NCI-H2107 (cell line): Measurements from ENCODE around the gene THRB.

Experiments
- DNase-seq: peaks from one replicate; lab custom pipeline; 2025; lab: John Stamatoyannopoulos, UW

The THRB gene

GRCh38 chr3:24374801-24375200 lies 119.8 kb downstream of the THRB start:
- DNase-seq: no peak

DNA sequence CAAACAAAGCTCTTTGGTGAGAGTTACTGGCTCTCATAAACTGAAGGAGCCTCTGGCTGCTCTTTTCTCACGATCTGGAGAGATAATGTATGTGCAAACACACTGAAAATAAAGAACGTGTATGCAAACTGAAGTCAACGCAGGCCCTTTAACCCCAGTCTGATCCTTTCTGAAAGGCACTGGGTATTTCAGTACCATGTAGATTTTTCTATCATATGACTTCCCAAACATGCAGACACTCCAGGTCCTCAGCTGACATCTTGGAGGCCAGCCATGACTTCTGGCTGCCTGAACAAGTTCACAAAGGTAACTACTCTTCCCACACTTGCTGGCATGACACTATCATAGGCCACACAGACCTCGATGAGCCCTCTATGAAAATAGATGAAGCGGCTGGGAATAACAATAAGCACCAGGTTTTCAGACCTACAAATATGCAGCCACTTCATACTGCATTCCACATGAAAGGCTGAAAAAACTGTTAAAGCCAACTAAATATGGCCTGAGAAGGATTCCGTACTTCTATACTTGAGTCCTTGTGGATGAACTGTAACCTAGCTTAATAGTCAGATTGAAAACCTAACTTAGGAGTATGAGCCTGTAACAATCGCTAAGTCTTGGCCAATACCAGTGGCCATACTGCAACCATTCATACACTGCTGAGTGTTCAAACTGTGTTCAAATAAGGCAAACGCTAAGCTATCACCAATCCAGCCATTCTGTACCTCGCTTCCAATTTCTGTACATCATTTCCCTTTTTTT lies 121.3 kb downstream of the THRB start:
- DNase-seq: no peak

DNA sequence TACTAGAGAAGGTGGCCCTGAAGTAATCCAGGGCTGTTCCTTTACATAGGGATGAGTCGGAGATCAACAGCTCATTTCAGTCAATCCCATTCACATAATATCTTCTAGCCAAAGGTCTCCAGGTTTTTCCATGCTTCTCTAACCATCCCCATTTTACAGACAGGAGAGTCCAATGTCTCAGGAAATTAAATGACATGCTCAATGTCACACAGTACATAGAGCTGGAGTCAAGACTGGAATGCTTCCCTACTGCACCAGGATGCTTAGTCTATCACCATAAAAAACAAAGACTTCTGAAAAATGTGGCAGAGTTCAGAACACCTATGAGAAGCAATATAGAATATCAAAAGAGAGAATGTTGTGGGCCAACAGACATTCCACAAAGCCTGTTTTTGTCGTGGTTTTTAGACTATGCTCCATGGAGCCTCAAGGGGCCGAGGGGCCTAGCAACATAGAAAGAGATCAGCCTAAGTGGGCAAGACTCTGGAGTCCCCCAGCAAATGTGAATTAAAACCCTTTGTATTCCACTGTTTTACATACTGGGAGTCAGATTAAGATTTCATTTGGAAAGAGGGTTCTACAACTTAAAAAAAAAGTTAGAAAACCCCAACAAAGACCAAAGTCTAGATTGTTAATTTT lies 122.0 kb downstream of the THRB start:
- DNase-seq: no peak

DNA sequence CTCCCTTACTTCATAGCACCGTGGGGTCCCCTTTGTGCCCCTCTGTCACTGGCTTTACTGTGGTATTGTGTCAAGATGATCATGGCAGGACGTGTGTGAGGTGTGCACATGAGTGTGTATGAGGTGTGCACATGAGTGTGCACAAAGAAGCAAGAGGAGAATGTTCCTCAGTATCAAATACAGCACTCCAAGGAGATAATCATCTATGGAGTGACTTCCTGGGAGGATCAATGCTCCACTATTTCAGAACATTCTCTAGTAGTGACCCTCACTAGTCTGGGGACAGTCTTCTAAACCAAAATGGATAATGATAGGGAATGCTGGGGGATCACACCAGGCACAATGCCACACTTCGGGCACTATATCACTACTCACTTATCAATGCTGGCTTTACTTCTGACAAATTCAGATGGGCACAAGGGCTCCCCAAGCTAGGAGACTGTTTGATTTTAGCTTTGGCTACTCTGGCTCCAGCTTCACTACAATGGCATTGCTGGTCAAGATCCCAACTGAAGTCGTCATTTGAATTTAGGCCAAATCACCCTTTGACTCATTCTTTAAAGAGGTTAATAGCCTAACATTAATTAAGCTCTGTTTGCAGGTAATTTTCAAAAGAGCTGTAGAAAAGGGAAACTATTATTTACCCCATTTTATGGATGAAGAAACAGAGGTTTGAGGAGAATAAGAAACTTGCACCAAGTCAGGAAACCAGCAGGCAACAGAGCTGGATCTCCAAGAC lies 124.1 kb downstream of the THRB start:
- DNase-seq: no peak

DNA sequence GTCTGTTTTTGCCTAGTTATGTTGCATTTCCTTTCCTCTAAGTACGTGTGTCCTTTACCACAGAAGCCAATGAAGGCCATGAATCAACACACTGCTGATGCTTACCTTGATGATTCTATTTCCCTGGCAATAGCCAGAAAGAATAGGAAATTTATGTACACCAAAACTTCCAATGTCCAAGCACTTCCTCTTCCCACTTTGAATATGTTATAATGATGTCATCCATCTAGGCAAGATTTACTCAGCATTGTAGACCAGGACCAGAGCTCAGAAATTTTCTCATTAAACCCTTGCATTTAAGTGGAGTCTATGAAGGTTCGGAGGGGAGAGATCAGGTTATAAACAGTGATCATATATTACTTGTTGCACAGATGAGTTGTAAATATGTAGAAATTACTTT lies 126.0 kb downstream of the THRB start:
- no peak for DNase-seq

DNA sequence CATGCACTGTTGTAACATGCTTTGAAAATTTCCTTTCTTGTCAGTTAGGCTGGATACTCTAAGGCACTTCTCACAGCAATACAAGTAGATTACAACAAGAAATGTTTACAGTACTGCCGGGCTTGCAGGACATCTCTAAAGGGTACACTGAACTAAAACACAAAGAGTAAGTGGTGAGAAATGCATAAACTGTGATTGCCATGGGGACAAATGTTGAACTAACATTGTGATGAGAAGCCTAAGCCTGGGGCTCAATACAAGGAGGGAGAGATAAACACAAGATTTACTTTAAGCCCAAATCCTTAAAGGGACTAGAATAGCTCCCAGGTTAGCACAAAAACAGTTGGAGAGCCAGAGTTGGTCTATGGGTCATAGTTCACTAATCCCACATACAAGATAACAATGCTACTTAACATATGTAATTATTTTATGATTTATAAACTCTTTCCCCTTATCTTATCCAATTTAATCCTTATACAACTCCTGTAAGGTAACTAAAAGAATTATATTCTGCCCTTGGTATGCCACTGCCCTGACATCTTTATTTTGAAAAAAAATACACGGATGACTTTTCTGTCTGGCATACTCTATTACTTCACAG lies 126.9 kb downstream of the THRB start:
- no peak for DNase-seq

DNA sequence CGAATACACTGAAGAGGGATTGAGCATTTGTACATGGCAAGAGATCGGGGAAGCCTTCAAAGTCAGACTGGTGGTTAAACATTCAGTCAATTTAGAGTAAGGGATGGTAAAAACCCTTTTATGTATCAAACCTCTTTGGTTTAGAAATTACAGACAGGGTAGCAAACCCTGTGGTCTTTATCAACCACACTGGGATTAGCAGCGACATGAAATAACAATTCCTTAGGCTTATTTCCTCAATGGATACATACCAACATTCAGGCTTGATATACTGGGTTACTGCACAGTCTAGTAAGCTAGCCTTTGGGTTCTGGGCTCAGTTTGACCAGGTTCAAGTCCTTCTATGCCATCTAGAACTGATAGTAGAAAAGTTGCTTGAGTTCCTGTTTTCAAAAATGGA lies 127.4 kb downstream of the THRB start:
- DNase-seq: no peak

DNA sequence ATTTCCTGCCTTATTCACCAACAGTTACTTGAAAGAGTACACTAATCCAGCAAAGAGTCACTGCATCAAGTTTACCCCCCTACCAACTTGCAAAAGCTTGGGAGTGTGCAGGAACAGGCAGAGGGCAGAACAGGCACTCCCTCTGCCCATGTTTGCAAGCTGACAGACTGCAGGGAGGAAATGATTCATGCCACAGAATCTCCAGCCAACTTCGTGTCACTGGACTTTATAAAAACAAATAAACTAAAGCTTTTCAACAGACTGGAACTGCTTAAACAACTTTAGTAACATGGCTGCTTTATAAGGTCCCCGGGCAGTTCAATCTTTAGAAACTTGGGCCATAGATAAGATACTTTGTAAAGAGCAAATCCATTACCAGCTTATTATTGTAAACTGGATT lies 129.5 kb downstream of the THRB start:
- no peak for DNase-seq

GRCh38 chr3:24364359-24364758 lies 130.3 kb downstream of the THRB start:
- DNase-seq: no peak

DNA sequence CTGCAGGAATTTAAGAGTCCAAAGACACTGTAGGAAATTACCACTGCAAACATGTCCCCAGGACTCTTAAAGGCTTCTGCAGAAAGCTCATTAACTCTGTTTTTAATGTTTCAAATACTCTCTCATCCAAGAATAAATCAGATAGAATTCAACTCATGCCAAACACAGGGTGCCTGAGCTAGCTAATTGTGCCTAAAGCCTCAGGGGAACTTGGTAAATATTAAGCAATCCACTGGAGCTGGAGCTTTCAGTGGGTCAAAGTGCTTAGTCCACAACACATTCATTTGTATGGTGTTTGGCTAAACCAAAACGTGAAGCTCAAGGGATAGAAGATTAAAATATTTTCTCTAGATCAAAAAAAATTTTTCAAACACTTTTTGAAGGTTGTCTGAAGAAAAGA lies 131.4 kb downstream of the THRB start:
- no peak for DNase-seq

DNA sequence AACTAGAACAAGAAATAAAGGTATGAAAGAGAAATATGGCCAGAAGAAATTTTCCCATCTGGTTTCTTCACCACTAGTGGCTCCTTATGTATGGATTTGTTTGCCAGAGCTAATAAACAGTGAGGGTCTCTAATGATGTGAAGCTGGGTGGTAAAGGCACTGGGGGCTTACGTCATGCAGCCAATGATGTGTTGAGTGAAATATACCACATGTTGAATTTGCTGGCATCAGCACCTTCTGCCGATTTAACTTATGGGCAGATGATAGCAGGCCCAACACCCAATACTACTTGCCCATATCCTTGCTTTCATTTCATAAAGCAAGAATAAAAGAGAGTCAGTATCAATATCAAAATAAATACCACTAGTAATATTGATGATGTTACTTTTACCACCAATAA lies 133.0 kb downstream of the THRB start:
- no peak for DNase-seq

DNA sequence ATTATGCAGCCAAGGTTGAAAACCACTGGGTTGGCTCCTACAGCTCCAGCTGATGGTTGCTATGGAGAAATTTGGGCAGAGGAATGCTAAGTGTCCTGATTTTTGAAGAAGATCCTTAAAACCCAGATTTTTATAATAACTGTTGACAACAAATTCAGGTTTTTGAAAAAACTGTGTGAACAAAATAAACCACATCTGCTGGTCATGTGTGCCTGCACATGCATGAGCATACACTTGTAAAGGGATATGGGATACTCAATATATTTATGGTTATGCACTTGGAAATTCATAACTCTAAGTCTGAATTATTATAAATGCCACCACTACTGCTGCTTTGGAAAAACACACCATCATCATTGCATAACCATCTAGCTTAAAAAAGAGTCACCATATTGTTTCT lies 133.7 kb downstream of the THRB start:
- DNase-seq: no peak

- DNase-seq: no peak
Observed at GRCh38 chr3:24359645-24360462, 134.8 kb downstream of the THRB start.

- DNase-seq: no peak
Observed at GRCh38 chr3:24359102-24359501, 135.5 kb downstream of the THRB start.

- DNase-seq: no peak
Observed at GRCh38 chr3:24357635-24358034, 137.0 kb downstream of the THRB start.

DNA sequence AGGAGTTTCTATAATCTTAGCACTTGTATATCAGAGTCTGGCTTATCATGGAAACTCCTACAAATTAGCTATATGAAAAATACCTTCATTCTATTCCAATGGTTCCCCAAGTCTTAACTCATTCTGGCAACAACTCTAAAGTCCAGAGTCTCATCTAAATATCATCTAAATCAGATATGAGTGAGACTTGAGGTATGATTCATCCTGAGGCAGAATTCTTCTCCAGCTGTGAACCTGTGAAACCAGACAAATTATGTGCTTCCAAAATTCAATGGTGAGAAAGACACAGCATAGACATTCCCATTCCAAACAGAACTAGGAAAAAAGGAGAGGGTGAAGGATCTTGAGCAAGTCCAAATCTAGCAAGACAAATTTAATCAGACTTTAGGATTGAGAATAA lies 138.8 kb downstream of the THRB start:
- no peak for DNase-seq

- DNase-seq: no peak
Observed at GRCh38 chr3:24354230-24354629, 140.4 kb downstream of the THRB start.

DNA sequence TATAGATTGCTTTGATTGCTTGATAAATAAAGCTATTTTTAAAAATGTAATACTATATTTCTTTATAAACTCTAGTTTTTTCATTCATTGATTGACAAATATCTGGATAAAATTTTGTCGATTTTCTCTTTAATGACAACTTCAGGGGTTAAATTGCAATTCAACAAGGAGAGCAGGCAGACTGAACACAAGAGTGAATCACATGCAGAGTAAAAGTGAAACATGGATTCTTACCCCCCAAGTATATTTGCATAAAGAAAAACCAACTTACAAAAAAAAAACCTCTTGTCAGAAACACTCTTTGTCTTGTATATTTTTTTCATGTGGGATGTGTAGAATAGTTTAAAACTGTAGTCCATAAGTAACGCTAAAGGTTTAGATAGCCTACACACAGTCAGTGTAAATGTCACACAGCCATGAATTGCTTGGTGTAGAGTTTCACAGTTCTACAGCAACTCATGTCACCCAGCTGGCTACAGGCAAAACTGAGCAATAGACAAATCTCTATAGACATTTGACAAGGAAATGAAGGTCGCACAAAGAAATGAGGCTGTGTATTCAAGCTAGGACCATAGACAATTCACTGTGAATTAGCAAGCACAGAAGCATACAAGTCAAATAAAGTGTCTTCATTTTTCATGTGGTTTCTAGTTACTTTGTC lies 141.6 kb downstream of the THRB start:
- no peak for DNase-seq

GRCh38 chr3:24351779-24352469 lies 142.7 kb downstream of the THRB start:
- DNase-seq: no peak

DNA sequence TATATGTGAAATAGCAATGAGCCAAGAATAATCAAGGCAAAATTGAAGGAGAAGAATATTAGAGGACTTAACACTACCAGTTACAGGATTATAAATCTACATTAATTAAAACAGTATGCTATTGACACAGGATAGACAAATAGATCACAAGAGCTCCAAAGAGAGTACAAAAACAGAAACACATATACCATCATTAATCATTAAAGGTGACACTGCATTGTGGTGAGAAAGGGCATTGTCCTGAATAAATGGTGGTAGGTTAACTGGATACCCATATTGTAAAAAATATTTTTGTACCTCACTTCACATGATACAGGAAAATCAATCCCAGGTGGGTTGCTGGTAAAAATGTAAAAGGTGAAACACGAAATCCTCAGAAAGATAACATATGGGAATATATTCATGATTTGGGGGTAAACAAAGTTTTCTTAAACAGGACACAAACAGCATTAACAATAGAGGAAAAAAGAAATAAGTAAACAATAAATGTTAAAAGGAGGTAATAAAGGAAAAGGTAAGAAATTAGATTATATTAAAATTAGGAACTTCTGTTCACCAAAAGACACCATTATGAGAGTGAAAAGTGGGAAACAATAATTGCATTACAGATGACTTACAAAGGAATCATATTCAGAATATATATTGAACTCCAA lies 145.2 kb downstream of the THRB start:
- DNase-seq: no peak
